Natural killer cell (primary cell): ENCODE results near the gene TYK2. TPM values are rescaled to one million over a fixed set of nuclear protein-coding genes. Genes with fewer than 3 reads are reported as not detected.

ENCODE experiments used
- ATAC-seq, 3 donors: fragments of 150-1000 bp in 2 of 3; fragments of 200-7000 bp in 1 of 3; cut with Tn5 transposase; 1 replicate in 1 of 3; 2 replicates in 2 of 3; pipeline ENCODE4 v1.10.0; 2021; ENCODE audit warnings: mild to moderate bottlenecking in 2 of 3, moderate library complexity in 2 of 3
- DNase-seq, 2 donors: peaks; one replicate each; pipeline versions ENCODE4 v3.0.0 to v3.0.0-alpha.2; 2013 to 2021; ENCODE audit warnings: mixed read lengths in 1 of 2
- H3K27ac ChIP-seq: one replicate; pipeline ENCODE4 v1.5.1; 2013; ENCODE audit warnings: mild to moderate bottlenecking, low read length
- H3K27me3 ChIP-seq: one replicate; pipeline ENCODE4 v1.6.1; 2013; ENCODE audit warnings: low read length; ENCODE audit not compliant: control insufficient read depth, insufficient read depth
- H3K36me3 ChIP-seq: one replicate; pipeline ENCODE4 v1.6.1; 2013; ENCODE audit warnings: low read length; ENCODE audit not compliant: control insufficient read depth, insufficient read depth
- H3K4me1 ChIP-seq: one replicate; pipeline ENCODE4 v1.6.1; 2013; ENCODE audit warnings: low read length; ENCODE audit not compliant: control insufficient read depth, insufficient read depth
- H3K4me3 ChIP-seq: one replicate; pipeline ENCODE4 v1.5.1; 2013; ENCODE audit warnings: low read length
- H3K9me3 ChIP-seq: one replicate; pipeline ENCODE4 v1.6.1; 2013; ENCODE audit warnings: low read length; ENCODE audit not compliant: control insufficient read depth, insufficient read depth
- H3K27ac Mint-ChIP-seq, 2 donors: one replicate each; pipeline ENCODE4 v1.8.0; 2022; ENCODE audit warnings: mild to moderate bottlenecking in 2 of 2, mixed read lengths in 2 of 2, moderate library complexity in 1 of 2
- H3K27me3 Mint-ChIP-seq, 2 donors: one replicate each; pipeline ENCODE4 v1.8.0; 2022; ENCODE audit warnings: low read depth in 2 of 2, mixed read lengths in 2 of 2
- H3K36me3 Mint-ChIP-seq: one replicate; pipeline ENCODE4 v1.8.0; 2022; ENCODE audit warnings: mixed read lengths
- H3K4me1 Mint-ChIP-seq, 2 donors: one replicate each; pipeline ENCODE4 v1.8.0; 2022; ENCODE audit warnings: mixed read lengths in 2 of 2
- H3K4me3 Mint-ChIP-seq: one replicate; pipeline ENCODE4 v1.8.0; 2022; ENCODE audit warnings: mild to moderate bottlenecking, moderate library complexity, mixed read lengths
- H3K9me3 Mint-ChIP-seq, 2 donors: one replicate each; pipeline ENCODE4 v1.8.0; 2022; ENCODE audit warnings: mixed read lengths in 2 of 2
- CTCF ChIP-seq: fragments of 200-600 bp; IDR thresholded peaks from one replicate; pipeline ENCODE4 v1.8.0; 2022; ENCODE audit warnings: antibody characterized with exemption
- WGBS: methylation state at CpG from one replicate; pipeline ENCODE4 v1.1.7; 2013; ENCODE audit warnings: missing lambda C conversion rate; ENCODE audit not compliant: insufficient coverage; 5-methylcytosine and 5-hydroxymethylcytosine counted together
- intact Hi-C: fragments of 100-400 bp; cut with micrococcal nuclease; formaldehyde crosslinking; loops from one replicate; pipeline ENCODE4 v1.14.2; 2022
- total RNA-seq, 4 donors: library from RNA; stranded (reverse); fragments of 120-200 nt in 1 of 4; gene quantifications; one replicate each; pipeline versions ENCODE4 v1.2.3 to v1.2.4, GENCODE V29; 2013 to 2022

TYK2 gene
- total RNA-seq, 3 donors from 2014 or later (not counting 1 experiment from before 2014, with no cell fraction given), result 401 to 469 (median 454) TPM

GRCh38 chr19:10419200-10419645 is 38.9 kb upstream of the TYK2 start:
- ATAC-seq, result peak in 1 of 3 donors; percentile 3
- Mint-ChIP-seq H3K36me3 (no peaks in the 10 kb centered on the region), H3K27ac (peak overlapping the region; percentile 71 to 95), H3K4me3 (peak overlapping the region; percentile 77), H3K27me3 (peaks cover 21 to 34% of the 10 kb centered on the region in 2 donors), H3K9me3 (no peaks in the 10 kb centered on the region), H3K4me1 (peaks cover 45 to 65% of the 10 kb centered on the region in 2 donors)
- Histone ChIP-seq H3K4me1 (peaks cover 77% of the 10 kb centered on the region), H3K36me3 (no peaks in the 10 kb centered on the region), H3K27me3 (peaks cover 48% of the 10 kb centered on the region), H3K9me3 (no peaks in the 10 kb centered on the region), H3K27ac (no peak overlapping the region), H3K4me3 (no peak overlapping the region)
- intact Hi-C loops, result no loop called here
- no peak for TF ChIP-seq CTCF
- WGBS, result under 1% methylated on average over 38 of the region's 40 CpGs
- peak in 1 of 2 donors; percentile 65 for DNase-seq

DNA sequence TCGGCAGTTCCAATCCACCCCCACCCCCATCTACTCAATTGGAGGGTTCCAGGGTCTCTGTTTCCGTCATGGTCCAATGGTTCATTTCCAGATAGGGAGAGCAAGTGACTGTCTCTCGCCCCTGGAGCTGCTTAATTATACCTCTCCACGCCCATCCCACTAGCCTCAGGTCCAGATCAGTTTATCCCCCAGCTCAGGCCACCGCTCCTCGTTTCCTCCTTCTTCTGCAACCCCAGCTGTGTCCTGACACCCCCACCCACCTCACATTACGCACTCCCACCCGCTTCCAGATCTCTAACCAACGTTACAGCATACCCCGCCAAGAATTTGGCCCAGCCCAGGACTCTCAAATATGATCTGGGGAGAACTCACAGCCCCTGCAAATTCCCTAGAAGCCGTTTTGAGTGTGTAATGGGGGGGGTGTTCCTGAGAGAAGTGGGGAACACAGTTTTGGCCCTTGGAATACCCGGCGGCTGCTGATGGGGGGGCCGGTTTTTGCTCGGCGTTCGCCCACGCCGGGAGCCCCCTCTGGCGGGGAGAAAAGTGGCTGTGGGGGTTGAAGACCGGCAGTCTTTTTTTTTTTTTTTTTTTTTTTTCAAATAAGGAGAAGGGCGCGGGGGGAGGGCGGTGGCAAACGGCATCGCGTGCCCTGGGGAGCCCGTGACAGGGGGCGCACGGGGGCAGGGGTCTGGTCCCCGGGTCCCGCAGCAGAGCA is 38.3 kb upstream of the TYK2 start:
- H3K27ac ChIP-seq, result no peak overlapping the region
- peaks cover 47% of the 10 kb centered on the region for H3K27me3 ChIP-seq
- no peaks in the 10 kb centered on the region for H3K9me3 Mint-ChIP-seq
- ATAC-seq (no peak), DNase-seq (peak in 1 of 2 donors; percentile 64)
- H3K36me3 ChIP-seq, result no peaks in the 10 kb centered on the region
- no peaks in the 10 kb centered on the region for H3K9me3 ChIP-seq
- no peak overlapping the region for H3K4me3 ChIP-seq
- H3K27ac Mint-ChIP-seq, result peak overlapping the region; percentile 71 to 95
- H3K4me1 Mint-ChIP-seq, result peaks cover 45 to 61% of the 10 kb centered on the region in 2 donors
- H3K4me3 Mint-ChIP-seq, result peak overlapping the region; percentile 71
- H3K36me3 Mint-ChIP-seq, result no peaks in the 10 kb centered on the region
- 3% methylated on average over 32 of the region's 32 CpGs for WGBS
- H3K4me1 ChIP-seq, result peaks cover 71% of the 10 kb centered on the region
- intact Hi-C loops, result no loop called here
- TF ChIP-seq CTCF, result no peak
- peaks cover 21 to 34% of the 10 kb centered on the region in 2 donors for H3K27me3 Mint-ChIP-seq

DNA sequence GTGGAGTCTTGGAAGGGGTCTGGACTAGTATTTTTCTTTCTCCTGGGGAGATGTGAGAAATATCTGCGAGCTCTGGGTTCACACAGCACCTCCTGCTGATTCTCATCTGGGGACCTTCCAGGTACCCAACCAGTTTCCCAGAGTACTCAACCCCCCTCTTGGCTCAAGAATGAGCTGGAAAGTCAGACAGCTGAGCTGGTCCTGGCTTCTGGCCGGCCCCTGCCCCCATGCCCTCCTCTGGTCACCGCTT is 37.8 kb upstream of the TYK2 start:
- ATAC-seq (no peak), DNase-seq (no peak)
- H3K9me3 Mint-ChIP-seq, result no peaks in the 10 kb centered on the region
- Histone ChIP-seq H3K4me1 (peaks cover 70% of the 10 kb centered on the region), H3K27ac (no peak overlapping the region), H3K9me3 (no peaks in the 10 kb centered on the region), H3K36me3 (no peaks in the 10 kb centered on the region), H3K27me3 (peaks cover 44% of the 10 kb centered on the region), H3K4me3 (no peak overlapping the region)
- intact Hi-C loops, result no loop called here
- TF ChIP-seq CTCF, result no peak
- H3K4me1 Mint-ChIP-seq, result peaks cover 45 to 58% of the 10 kb centered on the region in 2 donors
- H3K27me3 Mint-ChIP-seq, result peaks cover 21 to 34% of the 10 kb centered on the region in 2 donors
- WGBS, result 10% methylated on average over 2 of the region's 3 CpGs
- H3K36me3 Mint-ChIP-seq, result no peaks in the 10 kb centered on the region
- H3K27ac Mint-ChIP-seq, result peak overlapping the region; percentile 71 to 95
- H3K4me3 Mint-ChIP-seq, result peak overlapping the region; percentile 71
